Measurements from ENCODE around the gene SLC7A5.
"Not testable (repeated sequence)": the region's sequence is repeated elsewhere in the genome, so short reads cannot be mapped to it uniquely, and the experiment has no call there.

DNA sequence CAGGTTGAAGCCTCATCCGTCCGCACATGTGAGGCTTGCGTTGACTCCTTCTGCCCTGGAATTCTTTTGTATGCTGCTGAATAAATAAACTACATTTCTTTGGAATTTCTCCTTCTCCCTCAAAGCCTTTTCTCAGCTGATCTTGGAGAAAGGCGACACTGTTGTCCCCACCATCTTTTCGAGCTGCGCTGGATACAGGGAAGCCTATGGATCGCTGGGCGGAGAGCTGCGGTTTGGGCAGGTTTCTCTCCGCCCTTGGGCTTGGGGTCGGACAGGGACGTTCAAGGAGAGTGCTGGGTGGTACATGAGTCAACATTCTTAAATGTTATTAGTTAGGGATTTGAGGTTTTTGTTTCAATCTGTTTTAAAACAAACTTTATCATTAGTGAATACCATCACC lies 31.2 kb upstream of the SLC7A5 start:
- not testable (repeated sequence) for TF ChIP-seq CTCF (conservative IDR thresholded peaks at IDR 0.05); ZFX (IDR thresholded peaks at IDR 0.05)

Data from C4-2B (cell line).